Transverse colon (tissue), 4 donors: ENCODE results near the gene UNC13B. TPM values are rescaled to one million over a fixed set of nuclear protein-coding genes. Genes with fewer than 3 reads are reported as not detected.
"Not testable (repeated sequence)": the region's sequence is repeated elsewhere in the genome, so short reads cannot be mapped to it uniquely, and the experiment has no call there.

Experiments
- DNase-seq: peaks from one replicate; pipeline ENCODE4 v3.0.0-alpha.2; 2019
- H3K27ac ChIP-seq, 4 donors: fragments of 200-600 bp; sonication (generic); 2 replicates each; pipeline ENCODE4 v1.5.1; 2016 to 2018; ENCODE audit warnings: inconsistent platforms in 4 of 4
- H3K27me3 ChIP-seq: fragments of 200-600 bp; sonication (generic); 2 replicates; pipeline ENCODE4 v1.5.1; 2017; ENCODE audit warnings: inconsistent platforms
- H3K36me3 ChIP-seq, 4 donors: fragments of 200-600 bp; sonication (generic); 2 replicates each; pipeline ENCODE4 v1.5.1; 2017 to 2019; ENCODE audit warnings: inconsistent platforms in 4 of 4
- H3K4me1 ChIP-seq, 4 donors: fragments of 200-600 bp; sonication (generic); 2 replicates each; pipeline ENCODE4 v1.5.1; 2017 to 2020; ENCODE audit warnings: inconsistent platforms in 4 of 4
- H3K4me3 ChIP-seq, 4 donors: fragments of 200-600 bp; sonication (generic); 1 replicate in 1 of 4; 2 replicates in 3 of 4; pipeline versions ENCODE4 v1.5.1 to v1.6.1; 2017 to 2019; ENCODE audit warnings: inconsistent platforms in 4 of 4
- H3K9me3 ChIP-seq, 2 donors: fragments of 200-600 bp; sonication (generic); 2 replicates each; pipeline ENCODE4 v1.5.1; 2017 to 2019; ENCODE audit warnings: inconsistent platforms in 2 of 2
- EP300 ChIP-seq: sonication (generic); formaldehyde crosslinking; IDR thresholded peaks from one replicate; pipeline ENCODE4 v1.6.1; 2017; ENCODE audit warnings: antibody characterized with exemption, low read depth
- POLR2A ChIP-seq: fragments of 450-650 bp; IDR thresholded peaks from one replicate; pipeline ENCODE4 v1.6.1; 2016; ENCODE audit warnings: antibody characterized with exemption, mild to moderate bottlenecking, moderate library complexity
- POLR2AphosphoS5 ChIP-seq, 3 donors: sonication (generic); formaldehyde crosslinking; IDR thresholded peaks; one replicate each; pipeline ENCODE4 v1.6.1; 2016; ENCODE audit warnings: antibody characterized with exemption in 3 of 3
- WGBS, 2 donors: methylation state at CpG; one replicate each; pipeline ENCODE4 v1.1.5; 2018; ENCODE audit warnings: low coverage in 1 of 2; 5-methylcytosine and 5-hydroxymethylcytosine counted together
- in situ Hi-C, 4 donors: fragments of 200-750 bp; cut with MboI; loops; one replicate each; pipeline versions ENCODE4 v1.15.0 to v1.15.1; 2017; ENCODE audit warnings: low sequenced_read_pairs in 3 of 4, low pct_ligation_motif_present in 1 of 4, low pct_unique_long_range_greater_than_20kb in 1 of 4
- intact Hi-C: fragments of 100-400 bp; cut with DNase I; formaldehyde crosslinking; loops from one replicate; pipeline ENCODE4 v1.15.1; 2023; ENCODE audit warnings: low total_unique reads
- total RNA-seq, 4 donors: library from RNA; depleted of rRNA; stranded (reverse); fragments of >200 nt; gene quantifications; one replicate each; pipeline ENCODE4 v1.1.0, GENCODE V29; 2016
- TF ChIP-seq, protein P1 (sequence below), 5 experiments: fragments of 200-600 bp in 3 of 5; fragments of 450-650 bp in 2 of 5; sonication (generic) in 3 of 5; IDR thresholded peaks; 1 replicate in 2 of 5; 2 replicates in 3 of 5; pipeline ENCODE4 v1.5.1; 2016 to 2017; ENCODE audit warnings: antibody characterized with exemption in 5 of 5, inconsistent platforms in 3 of 5, mild to moderate bottlenecking in 2 of 5, moderate library complexity in 1 of 5

The UNC13B gene
- total RNA-seq, 4 donors from 2014 or later: 52.1 to 67.0 (median 58.9) TPM

DNA sequence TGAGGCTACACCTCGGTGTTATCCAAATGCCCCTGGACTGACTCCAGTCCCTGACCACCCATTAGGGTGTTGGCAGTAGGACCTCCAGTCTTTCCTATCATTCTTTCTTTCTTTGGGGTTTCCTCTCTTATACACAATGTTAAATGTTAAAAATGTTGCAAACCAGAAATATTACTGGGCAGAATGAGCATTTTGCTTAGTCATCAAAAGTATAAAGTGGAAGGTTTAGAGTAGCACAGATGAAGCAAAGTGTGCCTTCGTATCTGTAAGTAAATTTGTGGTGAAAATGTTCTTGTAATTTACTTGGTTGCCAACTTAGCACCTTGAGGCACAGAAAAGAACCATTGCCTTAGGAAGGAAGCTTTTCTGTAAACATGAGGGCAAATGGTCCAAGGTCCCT is 21.7 kb upstream of the UNC13B start:
- WGBS, 2 donors: 90 to 100% methylated on average over 1 to 2 of the region's 2 CpGs
- Histone ChIP-seq H3K27ac (no peak overlapping the region), H3K36me3 (no peaks in the 10 kb centered on the region), H3K4me1 (no peaks in the 10 kb centered on the region), H3K9me3 (peaks cover 8 to 14% of the 10 kb centered on the region in 2 donors), H3K4me3 (no peak overlapping the region), H3K27me3 (no peaks in the 10 kb centered on the region)
- in situ Hi-C loops: loop anchor here in 1 of 4 donors (25.0 kb wide), 1 partner anchor 322 kb away; no protein-coding TSS in a partner anchor
- intact Hi-C loops: no loop called here
- DNase-seq: no peak
- no peak for TF ChIP-seq POLR2AphosphoS5 (IDR thresholded peaks at IDR 0.05)
- TF ChIP-seq EP300: no peak
- no peak for TF ChIP-seq POLR2A
- TF ChIP-seq, protein P1, sequence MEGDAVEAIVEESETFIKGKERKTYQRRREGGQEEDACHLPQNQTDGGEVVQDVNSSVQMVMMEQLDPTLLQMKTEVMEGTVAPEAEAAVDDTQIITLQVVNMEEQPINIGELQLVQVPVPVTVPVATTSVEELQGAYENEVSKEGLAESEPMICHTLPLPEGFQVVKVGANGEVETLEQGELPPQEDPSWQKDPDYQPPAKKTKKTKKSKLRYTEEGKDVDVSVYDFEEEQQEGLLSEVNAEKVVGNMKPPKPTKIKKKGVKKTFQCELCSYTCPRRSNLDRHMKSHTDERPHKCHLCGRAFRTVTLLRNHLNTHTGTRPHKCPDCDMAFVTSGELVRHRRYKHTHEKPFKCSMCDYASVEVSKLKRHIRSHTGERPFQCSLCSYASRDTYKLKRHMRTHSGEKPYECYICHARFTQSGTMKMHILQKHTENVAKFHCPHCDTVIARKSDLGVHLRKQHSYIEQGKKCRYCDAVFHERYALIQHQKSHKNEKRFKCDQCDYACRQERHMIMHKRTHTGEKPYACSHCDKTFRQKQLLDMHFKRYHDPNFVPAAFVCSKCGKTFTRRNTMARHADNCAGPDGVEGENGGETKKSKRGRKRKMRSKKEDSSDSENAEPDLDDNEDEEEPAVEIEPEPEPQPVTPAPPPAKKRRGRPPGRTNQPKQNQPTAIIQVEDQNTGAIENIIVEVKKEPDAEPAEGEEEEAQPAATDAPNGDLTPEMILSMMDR (IDR thresholded peaks at IDR 0.05): no peak

GRCh38 chr9:35142037-35142436 is 19.8 kb upstream of the UNC13B start:
- H3K27me3 ChIP-seq: no peaks in the 10 kb centered on the region
- TF ChIP-seq POLR2A: no peak
- TF ChIP-seq POLR2AphosphoS5 (IDR thresholded peaks at IDR 0.05): no peak
- TF ChIP-seq, protein P1 (IDR thresholded peaks at IDR 0.05): no peak
- no peak for TF ChIP-seq EP300
- no peak overlapping the region for H3K4me3 ChIP-seq
- DNase-seq: no peak
- H3K9me3 ChIP-seq: peaks cover 17 to 20% of the 10 kb centered on the region in 2 donors
- in situ Hi-C loops: loop anchor here in 1 of 4 donors (25.0 kb wide), 1 partner anchor 320 kb away; no protein-coding TSS in a partner anchor
- no peaks in the 10 kb centered on the region for H3K4me1 ChIP-seq
- 87 to 93% methylated on average over 3 to 5 of the region's 5 CpGs for WGBS, 2 donors
- no peaks in the 10 kb centered on the region for H3K36me3 ChIP-seq
- intact Hi-C loops: no loop called here
- H3K27ac ChIP-seq: no peak overlapping the region

DNA sequence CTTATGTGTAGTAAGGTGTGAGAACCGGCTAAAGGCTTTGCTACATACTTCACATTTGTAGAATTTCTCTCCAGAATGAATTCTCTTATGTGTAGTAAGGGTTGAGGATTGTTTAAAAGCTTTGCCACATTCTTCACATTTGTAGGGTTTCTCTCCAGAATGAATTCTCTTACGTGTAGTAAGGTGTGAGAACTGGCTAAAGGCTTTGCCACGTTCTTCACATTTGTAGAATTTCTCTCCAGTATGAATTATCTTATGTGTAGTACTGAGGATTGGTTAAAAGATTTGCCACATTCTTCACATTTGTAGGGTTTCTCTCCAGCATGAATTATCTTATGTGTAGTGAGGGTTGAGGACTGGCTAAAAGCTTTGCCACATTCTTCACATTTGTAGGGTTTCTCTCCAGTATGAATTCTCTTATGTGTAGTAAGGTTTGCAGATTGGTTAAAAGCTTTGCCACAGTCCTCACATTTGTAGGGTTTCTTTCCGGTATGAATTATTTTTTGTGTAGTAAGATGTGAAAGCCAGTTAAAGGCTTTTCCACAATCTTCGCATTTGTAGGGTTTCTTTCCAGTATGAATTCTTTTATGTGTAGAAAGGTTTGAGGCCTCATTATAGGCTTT is 13.8 kb upstream of the UNC13B start:
- DNase-seq, H3K4me1 ChIP-seq, H3K27me3 ChIP-seq, H3K4me3 ChIP-seq, H3K36me3 ChIP-seq, H3K27ac ChIP-seq, intact Hi-C loops: not testable (repeated sequence)
- peaks cover 20 to 30% of the 10 kb centered on the region in 2 donors for H3K9me3 ChIP-seq
- 78 to 88% methylated on average over 5 of the region's 5 CpGs for WGBS, 2 donors
- in situ Hi-C loops: loop anchor here in 1 of 4 donors (25.0 kb wide), 1 partner anchor 314 kb away; no protein-coding TSS in a partner anchor

GRCh38 chr9:35152926-35153325 is 8.9 kb upstream of the UNC13B start:
- 61% methylated on average over 9 of the region's 9 CpGs; no CpG with 5 or more reads in 1 of the 2 donors for WGBS, 2 donors
- peaks cover 9 to 16% of the 10 kb centered on the region in 2 donors for H3K9me3 ChIP-seq
- H3K27me3 ChIP-seq: no peaks in the 10 kb centered on the region
- no peak overlapping the region for H3K4me3 ChIP-seq
- H3K4me1 ChIP-seq: no peaks in the 10 kb centered on the region
- H3K27ac ChIP-seq: no peak overlapping the region
- no peak for DNase-seq
- no peaks in the 10 kb centered on the region for H3K36me3 ChIP-seq
- in situ Hi-C loops: no loop called here
- intact Hi-C loops: loop anchor here (2.0 kb wide), 1 partner anchor 22 kb away; no protein-coding TSS in a partner anchor
- no peak for TF ChIP-seq POLR2AphosphoS5 (IDR thresholded peaks at IDR 0.05)
- TF ChIP-seq, protein P1 (IDR thresholded peaks at IDR 0.05): no peak
- no peak for TF ChIP-seq POLR2A
- TF ChIP-seq EP300: no peak
